Suprapubic skin (tissue), 4 donors: ENCODE data around the gene RNF182. TPM values are rescaled to one million over a fixed set of nuclear protein-coding genes. Genes with fewer than 3 reads are reported as not detected.
"Not testable (repeated sequence)": the region's sequence is repeated elsewhere in the genome, so short reads cannot be mapped to it uniquely, and the experiment has no call there.

Experiments used
- DNase-seq, 2 donors: peaks; one replicate each; pipeline ENCODE4 v3.0.0-alpha.2; 2019; ENCODE audit warnings: low spot score in 2 of 2
- H3K27ac ChIP-seq: fragments of 200-600 bp; sonication (generic); one replicate; pipeline ENCODE4 v1.5.1; 2019
- H3K27me3 ChIP-seq: fragments of 200-600 bp; sonication (generic); one replicate; pipeline ENCODE4 v1.5.1; 2019
- H3K36me3 ChIP-seq: fragments of 200-600 bp; sonication (generic); one replicate; pipeline ENCODE4 v1.5.1; 2019
- H3K4me1 ChIP-seq: fragments of 200-600 bp; sonication (generic); one replicate; pipeline ENCODE4 v1.5.1; 2019
- H3K4me3 ChIP-seq: fragments of 200-600 bp; sonication (generic); one replicate; pipeline ENCODE4 v1.5.1; 2019; ENCODE audit warnings: mild to moderate bottlenecking
- H3K9me3 ChIP-seq: fragments of 200-600 bp; sonication (generic); one replicate; pipeline ENCODE4 v1.5.1; 2019
- CTCF ChIP-seq, 2 donors: fragments of 200-600 bp in 1 of 2; fragments of 450-650 bp in 1 of 2; sonication (generic) in 1 of 2; IDR thresholded peaks; one replicate each; pipeline ENCODE4 v1.5.1; 2016 to 2019; ENCODE audit warnings: antibody characterized with exemption in 2 of 2, mild to moderate bottlenecking in 1 of 2, moderate library complexity in 1 of 2
- EP300 ChIP-seq: sonication (generic); formaldehyde crosslinking; IDR thresholded peaks from one replicate; pipeline ENCODE4 v1.6.1; 2017; ENCODE audit warnings: antibody characterized with exemption
- POLR2A ChIP-seq, 2 donors: fragments of 450-650 bp; IDR thresholded peaks; one replicate each; pipeline ENCODE4 v1.6.1; 2017; ENCODE audit warnings: antibody characterized with exemption in 2 of 2, mild to moderate bottlenecking in 2 of 2, moderate library complexity in 2 of 2
- POLR2AphosphoS5 ChIP-seq, 3 donors: sonication (generic); formaldehyde crosslinking; IDR thresholded peaks; one replicate each; pipeline ENCODE4 v1.6.1; 2017; ENCODE audit warnings: antibody characterized with exemption in 3 of 3
- WGBS: methylation state at CpG from one replicate; pipeline ENCODE4 v1.1.5; 2018; 5-methylcytosine and 5-hydroxymethylcytosine counted together
- total RNA-seq, 4 donors: library from RNA; depleted of rRNA; stranded (reverse); fragments of >200 nt; gene quantifications; one replicate each; pipeline ENCODE4 v1.1.0, GENCODE V29; 2016

The RNF182 gene
- total RNA-seq, result 1 to 10 TPM in 1 of 4 donors, under 1 TPM in 3; 0.11 to 1.0 (median 0.83) TPM

- Histone ChIP-seq H3K4me1 (peaks cover 19% of the 10 kb centered on the region), H3K9me3 (no peaks in the 10 kb centered on the region), H3K27me3 (peaks cover 57% of the 10 kb centered on the region), H3K4me3 (peak within 1 kb of the TSS; percentile 54), H3K27ac (no peak within 1 kb of the TSS), H3K36me3 (no peaks in the 10 kb centered on the region)
- 7% methylated on average over 22 of the region's 65 CpGs for WGBS
- no peak for DNase-seq
- TF ChIP-seq POLR2AphosphoS5 (IDR thresholded peaks at IDR 0.05) (no peak), CTCF (IDR thresholded peaks at IDR 0.05) (no peak), POLR2A (IDR thresholded peaks at IDR 0.05) (no peak), EP300 (no peak)
Observed at GRCh38 chr6:13924949-13925881, at the start of gene RNF182. RNF182 (plus strand) TSS chr6:13924952; CDS start chr6:13977120, 52,168 bp downstream.

- no peak for DNase-seq
- no peak overlapping the region for H3K27ac ChIP-seq
- peaks cover 12% of the 10 kb centered on the region for H3K4me1 ChIP-seq
- TF ChIP-seq CTCF (IDR thresholded peaks at IDR 0.05) (no peak), POLR2AphosphoS5 (IDR thresholded peaks at IDR 0.05) (no peak), EP300 (no peak), POLR2A (IDR thresholded peaks at IDR 0.05) (no peak)
- H3K9me3 ChIP-seq, result peaks cover 4% of the 10 kb centered on the region
- H3K27me3 ChIP-seq, result no peaks in the 10 kb centered on the region
- no peak overlapping the region for H3K4me3 ChIP-seq
- no peaks in the 10 kb centered on the region for H3K36me3 ChIP-seq
Observed at GRCh38 chr6:13877051-13877450, 47.7 kb upstream of the RNF182 start.

- not testable (repeated sequence) for H3K36me3 ChIP-seq, H3K27ac ChIP-seq, H3K27me3 ChIP-seq, H3K9me3 ChIP-seq, H3K4me3 ChIP-seq, DNase-seq, H3K4me1 ChIP-seq
- 72% methylated on average over 12 of the region's 12 CpGs for WGBS
Observed at GRCh38 chr6:13880061-13880663, 44.6 kb upstream of the RNF182 start.

- Histone ChIP-seq H3K27me3 (no peaks in the 10 kb centered on the region), H3K9me3 (peaks cover 4% of the 10 kb centered on the region), H3K4me1 (no peaks in the 10 kb centered on the region), H3K36me3 (no peaks in the 10 kb centered on the region), H3K27ac (no peak overlapping the region), H3K4me3 (no peak overlapping the region)
- DNase-seq, result no peak
- 55% methylated on average over 9 of the region's 9 CpGs for WGBS
- no peak for TF ChIP-seq POLR2AphosphoS5 (IDR thresholded peaks at IDR 0.05)
- no peak for TF ChIP-seq EP300
- TF ChIP-seq POLR2A (IDR thresholded peaks at IDR 0.05), result no peak
- TF ChIP-seq CTCF (IDR thresholded peaks at IDR 0.05), result no peak
Observed at GRCh38 chr6:13881621-13882165, 43.1 kb upstream of the RNF182 start.

- H3K4me3 ChIP-seq, result no peak overlapping the region
- no peak overlapping the region for H3K27ac ChIP-seq
- no peaks in the 10 kb centered on the region for H3K36me3 ChIP-seq
- TF ChIP-seq EP300, result no peak
- no peak for TF ChIP-seq POLR2A (IDR thresholded peaks at IDR 0.05)
- TF ChIP-seq CTCF (IDR thresholded peaks at IDR 0.05), result no peak
- no peak for TF ChIP-seq POLR2AphosphoS5 (IDR thresholded peaks at IDR 0.05)
- H3K9me3 ChIP-seq, result no peaks in the 10 kb centered on the region
- H3K27me3 ChIP-seq, result no peaks in the 10 kb centered on the region
- DNase-seq, result no peak
- H3K4me1 ChIP-seq, result no peaks in the 10 kb centered on the region
Observed at GRCh38 chr6:13883966-13884365, 40.8 kb upstream of the RNF182 start.
